ENCODE data around the gene CPT2.

DNA sequence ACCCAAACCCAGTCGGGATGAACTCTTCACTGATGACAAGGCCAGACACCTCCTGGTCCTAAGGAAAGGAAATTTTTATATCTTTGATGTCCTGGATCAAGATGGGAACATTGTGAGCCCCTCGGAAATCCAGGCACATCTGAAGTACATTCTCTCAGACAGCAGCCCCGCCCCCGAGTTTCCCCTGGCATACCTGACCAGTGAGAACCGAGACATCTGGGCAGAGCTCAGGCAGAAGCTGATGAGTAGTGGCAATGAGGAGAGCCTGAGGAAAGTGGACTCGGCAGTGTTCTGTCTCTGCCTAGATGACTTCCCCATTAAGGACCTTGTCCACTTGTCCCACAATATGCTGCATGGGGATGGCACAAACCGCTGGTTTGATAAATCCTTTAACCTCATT, 13.7 kb downstream of the CPT2 start:
- TF ChIP-seq RAD21 (IDR thresholded peaks at IDR 0.05; ENCODE audit: low read depth), result no peak
- TF ChIP-seq USF1 (IDR thresholded peaks at IDR 0.05), result no peak
- no peak for TF ChIP-seq EGR1 (IDR thresholded peaks at IDR 0.05)
- no peak for TF ChIP-seq CEBPB (IDR thresholded peaks at IDR 0.05)
- TF ChIP-seq TCF12 (IDR thresholded peaks at IDR 0.05; ENCODE audit: low read depth), result no peak
- TF ChIP-seq, protein P1, sequence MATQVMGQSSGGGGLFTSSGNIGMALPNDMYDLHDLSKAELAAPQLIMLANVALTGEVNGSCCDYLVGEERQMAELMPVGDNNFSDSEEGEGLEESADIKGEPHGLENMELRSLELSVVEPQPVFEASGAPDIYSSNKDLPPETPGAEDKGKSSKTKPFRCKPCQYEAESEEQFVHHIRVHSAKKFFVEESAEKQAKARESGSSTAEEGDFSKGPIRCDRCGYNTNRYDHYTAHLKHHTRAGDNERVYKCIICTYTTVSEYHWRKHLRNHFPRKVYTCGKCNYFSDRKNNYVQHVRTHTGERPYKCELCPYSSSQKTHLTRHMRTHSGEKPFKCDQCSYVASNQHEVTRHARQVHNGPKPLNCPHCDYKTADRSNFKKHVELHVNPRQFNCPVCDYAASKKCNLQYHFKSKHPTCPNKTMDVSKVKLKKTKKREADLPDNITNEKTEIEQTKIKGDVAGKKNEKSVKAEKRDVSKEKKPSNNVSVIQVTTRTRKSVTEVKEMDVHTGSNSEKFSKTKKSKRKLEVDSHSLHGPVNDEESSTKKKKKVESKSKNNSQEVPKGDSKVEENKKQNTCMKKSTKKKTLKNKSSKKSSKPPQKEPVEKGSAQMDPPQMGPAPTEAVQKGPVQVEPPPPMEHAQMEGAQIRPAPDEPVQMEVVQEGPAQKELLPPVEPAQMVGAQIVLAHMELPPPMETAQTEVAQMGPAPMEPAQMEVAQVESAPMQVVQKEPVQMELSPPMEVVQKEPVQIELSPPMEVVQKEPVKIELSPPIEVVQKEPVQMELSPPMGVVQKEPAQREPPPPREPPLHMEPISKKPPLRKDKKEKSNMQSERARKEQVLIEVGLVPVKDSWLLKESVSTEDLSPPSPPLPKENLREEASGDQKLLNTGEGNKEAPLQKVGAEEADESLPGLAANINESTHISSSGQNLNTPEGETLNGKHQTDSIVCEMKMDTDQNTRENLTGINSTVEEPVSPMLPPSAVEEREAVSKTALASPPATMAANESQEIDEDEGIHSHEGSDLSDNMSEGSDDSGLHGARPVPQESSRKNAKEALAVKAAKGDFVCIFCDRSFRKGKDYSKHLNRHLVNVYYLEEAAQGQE (IDR thresholded peaks at IDR 0.05; ENCODE audit: low read depth), result no peak
- TF ChIP-seq TAF1 (IDR thresholded peaks at IDR 0.05; ENCODE audit: low read depth), result no peak
- no peak for TF ChIP-seq EP300 (IDR thresholded peaks at IDR 0.05; ENCODE audit: borderline replicate concordance)
- no peak for TF ChIP-seq MAX (IDR thresholded peaks at IDR 0.05)
- no peak for TF ChIP-seq FOXM1 (IDR thresholded peaks at IDR 0.05; ENCODE audit: borderline replicate concordance, low read depth)
- no peak for TF ChIP-seq YY1 (IDR thresholded peaks at IDR 0.05; ENCODE audit: low read depth)
- no peak for TF ChIP-seq NFIC (IDR thresholded peaks at IDR 0.05)
- TF ChIP-seq ZBTB7A (IDR thresholded peaks at IDR 0.05; ENCODE audit: low read depth), result no peak
- TF ChIP-seq CREB1 (IDR thresholded peaks at IDR 0.05; ENCODE audit: low read depth), result no peak
